ENCODE results near the gene SMYD3. TPM values are rescaled to one million over a fixed set of nuclear protein-coding genes. Genes with fewer than 3 reads are reported as not detected.

SMYD3 gene
- total RNA-seq, 1 experiment from 2014 or later: 25.5 TPM

GRCh38 chr1:245814651-245815050, 692.4 kb downstream of the SMYD3 start:
- H3K27me3 Mint-ChIP-seq (ENCODE audit: low read depth): peaks cover 17% of the 10 kb centered on the region
- H3K4me1 ChIP-seq (ENCODE audit: insufficient read depth, low read length): no peaks in the 10 kb centered on the region; the same call in 1 of the 2 replicates

More at GRCh38 chr1:245814651-245815050, 692.4 kb downstream of the SMYD3 start:
- H3K9me3 ChIP-seq (ENCODE audit: control insufficient read depth, low read depth, low read length): no peaks in the 10 kb centered on the region
- H2BK120ac ChIP-seq (ENCODE audit: low read depth, low read length, poor library complexity, severe bottlenecking): peak overlapping the region; percentile 48
- H3K4me1 Mint-ChIP-seq: peaks cover 14 to 23% of the 10 kb centered on the region in 2 experiments
- H3K27ac ChIP-seq (ENCODE audit: insufficient read length, low read depth, low read length): no peak overlapping the region
- H3K79me2 ChIP-seq (ENCODE audit: insufficient read depth, low read length): no peaks in the 10 kb centered on the region
- no peaks in the 10 kb centered on the region for H3K79me1 ChIP-seq (ENCODE audit: insufficient read depth, low read depth, low read length, poor library complexity, severe bottlenecking)
- no peak overlapping the region for H3K9ac ChIP-seq (ENCODE audit: extremely low read depth, insufficient read length, low read length)
- no peaks in the 10 kb centered on the region for H3K23me2 ChIP-seq (ENCODE audit: insufficient read length, low read depth, low read length, poor library complexity, severe bottlenecking)
- H3K4me3 Mint-ChIP-seq: no peak overlapping the region
- H2BK5ac ChIP-seq (ENCODE audit: insufficient read length, low read length): no peak overlapping the region
- H3K14ac ChIP-seq (ENCODE audit: insufficient read depth, low read length): no peak overlapping the region
- H3K23ac ChIP-seq (ENCODE audit: insufficient read length, low read depth, low read length): no peak overlapping the region
- no peak overlapping the region for H2AK5ac ChIP-seq (ENCODE audit: insufficient read length, low read length)
- H2BK15ac ChIP-seq (ENCODE audit: low read depth, low read length): no peak overlapping the region
- H4K5ac ChIP-seq (ENCODE audit: insufficient read length, low read depth, low read length): no peak overlapping the region
- TF ChIP-seq CTCF (conservative IDR thresholded peaks at IDR 0.05): no peak
- H3K27ac Mint-ChIP-seq: no peak overlapping the region
- H3K4ac ChIP-seq (ENCODE audit: low read depth, low read length): no peak overlapping the region
- no peaks in the 10 kb centered on the region for H3K27me3 ChIP-seq (ENCODE audit: insufficient read depth, low read length)
- no peak overlapping the region for H4K91ac ChIP-seq (ENCODE audit: insufficient read length, low read depth, low read length)
- H3T11ph ChIP-seq (ENCODE audit: low read length): no peak overlapping the region
- peaks cover 0 to 3% of the 10 kb centered on the region in 2 experiments; a peak in 1 of 5 replicates for H3K9me3 Mint-ChIP-seq
- H3K36me3 Mint-ChIP-seq (ENCODE audit: insufficient read depth in 1 of 3, low read depth in 3 of 3): no peaks in the 10 kb centered on the region
- no peak overlapping the region for H4K8ac ChIP-seq (replicated peaks; ENCODE audit: insufficient read length, low read depth, low read length)
- H3K4me2 ChIP-seq (ENCODE audit: insufficient read depth, insufficient read length, low read length): no peak overlapping the region
- no CpG with 5 or more reads among the region's 10 CpGs for WGBS (ENCODE audit: extremely low coverage, insufficient read length, low lambda C conversion rate)
- no peak overlapping the region for H2AFZ ChIP-seq (ENCODE audit: low read length)
- H2BK12ac ChIP-seq (ENCODE audit: insufficient read length, low read depth, low read length): no peak overlapping the region
- no peak for DNase-seq
- H4K20me1 ChIP-seq (ENCODE audit: control insufficient read depth, insufficient read depth, insufficient read length): no peaks in the 10 kb centered on the region
- H3K56ac ChIP-seq (ENCODE audit: insufficient read length, low read depth, low read length): no peak overlapping the region
- no peak overlapping the region for H2BK20ac ChIP-seq (ENCODE audit: low read depth, low read length, poor library complexity, severe bottlenecking)
- H3K18ac ChIP-seq (ENCODE audit: insufficient read length, low read depth, low read length): no peak overlapping the region

Data from H9 (cell line).